HL-60/S4 treated with retinoic acid at 250 ng/mL for 4 days and 3 days (cell line): Measurements from ENCODE around the gene TUBB1.
"Not testable (repeated sequence)": the region's sequence is repeated elsewhere in the genome, so short reads cannot be mapped to it uniquely, and the experiment has no call there.

Source experiments
- in situ Hi-C: fragments of 300-500 bp; cut with MboI; formaldehyde crosslinking; loops from 2 replicates; pipeline ENCODE4 v1.7.0; 2022; ENCODE audit warnings: low sequenced_read_pairs

The TUBB1 gene

DNA sequence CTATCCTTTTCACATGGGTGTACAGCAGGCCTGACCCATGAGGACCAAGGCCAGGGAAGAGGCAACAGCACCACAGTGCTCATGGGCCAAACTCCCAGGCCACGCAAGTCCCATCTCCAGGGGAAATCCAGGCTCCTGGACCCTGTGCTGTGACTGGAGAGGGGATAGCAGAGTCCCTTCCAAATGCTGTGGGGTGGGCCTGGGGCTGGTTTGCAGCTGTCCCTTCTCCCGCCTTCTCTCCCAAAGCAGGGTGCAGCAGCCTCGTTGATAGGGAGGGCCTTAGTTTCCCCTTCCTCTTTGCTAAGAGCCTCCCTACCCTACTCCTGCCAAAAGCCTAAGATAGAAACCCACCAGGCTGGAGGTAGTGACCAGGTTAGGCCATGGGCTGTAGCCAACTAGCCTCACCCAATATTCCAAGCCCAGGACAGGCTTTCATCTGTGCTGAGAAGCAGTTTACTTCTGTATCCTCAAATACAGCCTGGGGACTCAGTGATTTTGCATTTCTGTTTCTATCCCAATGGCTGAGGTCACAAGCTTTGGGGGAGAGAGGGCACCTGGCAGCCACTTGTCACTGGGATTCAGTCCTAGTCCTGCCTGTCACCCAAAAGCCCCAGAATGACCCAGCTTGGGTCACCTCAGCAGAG is 13.6 kb upstream of the TUBB1 start:
- in situ Hi-C loops: no loop called here

DNA sequence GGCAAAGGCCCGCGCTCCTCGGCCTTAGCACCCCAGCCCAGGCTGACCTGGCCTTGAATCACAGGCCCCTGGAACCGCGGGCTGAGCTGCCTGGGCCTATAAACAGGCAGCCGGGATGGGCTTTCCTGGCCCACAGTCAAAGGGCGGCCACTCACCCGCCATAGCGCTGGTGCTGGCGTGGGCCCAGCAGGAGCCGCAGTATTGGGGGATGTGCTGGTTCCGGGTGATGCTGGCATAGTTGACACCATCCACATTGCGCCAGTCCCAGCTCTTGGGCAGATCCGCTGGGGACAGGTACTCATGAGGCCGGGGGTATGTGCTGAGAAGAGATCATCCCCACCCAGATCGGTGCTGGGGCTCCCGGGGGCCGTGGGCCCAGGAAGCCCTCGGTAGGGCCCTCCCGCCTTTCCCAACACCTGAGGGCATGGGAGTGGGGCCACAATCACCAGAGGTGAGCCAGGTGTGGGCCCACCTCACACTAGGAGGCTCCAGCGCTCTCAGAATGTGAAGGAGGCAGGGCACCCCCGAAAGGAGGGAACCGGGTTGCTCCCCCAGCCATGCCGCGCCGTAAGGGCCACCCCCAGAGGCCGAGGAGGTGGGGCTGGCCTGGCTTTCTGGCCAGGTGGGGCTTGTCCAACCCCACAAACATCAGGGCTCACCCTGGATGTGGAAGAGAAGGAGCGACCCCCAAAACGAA is 12.9 kb upstream of the TUBB1 start:
- in situ Hi-C loops: no loop called here

DNA sequence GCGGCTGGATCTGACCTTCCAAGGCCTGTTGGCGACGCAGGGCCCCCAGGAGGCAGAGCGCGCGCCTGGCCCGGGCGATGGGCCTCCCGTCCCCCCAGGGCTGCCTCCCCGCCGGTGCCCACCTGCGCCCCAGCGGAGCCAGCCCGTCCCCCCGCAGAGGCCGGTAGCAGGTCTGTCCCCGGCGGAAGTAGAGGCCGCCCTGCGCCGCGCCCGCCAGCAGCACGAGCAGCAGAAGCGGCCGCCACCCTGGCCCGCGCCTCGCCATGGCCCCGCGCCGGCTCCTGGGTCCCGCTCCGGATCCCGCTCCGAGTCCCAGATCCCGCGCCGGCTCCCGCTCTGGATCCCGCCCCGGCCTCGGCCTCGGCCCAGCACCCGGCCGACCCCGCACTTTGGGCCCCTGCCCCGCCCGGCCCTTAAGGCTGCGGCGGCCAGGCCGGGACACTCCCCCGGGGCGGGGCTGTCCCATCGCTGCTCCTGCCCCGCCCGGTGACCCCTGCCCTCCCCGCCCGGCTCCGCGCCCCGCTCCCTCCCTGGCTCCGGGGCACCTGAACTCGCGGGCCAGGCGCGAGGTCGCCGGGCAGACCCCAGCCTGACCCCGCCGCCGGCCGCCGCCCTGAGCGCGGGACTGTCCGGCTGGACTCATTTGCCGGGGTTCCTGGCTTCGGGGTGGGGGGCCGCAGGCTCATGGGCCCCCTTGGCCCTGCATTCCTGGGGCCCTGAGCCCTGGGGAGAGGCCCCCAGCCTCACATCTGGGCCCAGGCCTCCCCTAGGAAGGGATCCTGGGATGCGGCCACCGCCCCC is 12.2 kb upstream of the TUBB1 start, which contains the start of gene CTSZ:
CTSZ (minus strand) TSS at position 391 of the 801 bp plus-strand sequence; CDS start at position 265, 126 bp downstream.
- in situ Hi-C loops: no loop called here

DNA sequence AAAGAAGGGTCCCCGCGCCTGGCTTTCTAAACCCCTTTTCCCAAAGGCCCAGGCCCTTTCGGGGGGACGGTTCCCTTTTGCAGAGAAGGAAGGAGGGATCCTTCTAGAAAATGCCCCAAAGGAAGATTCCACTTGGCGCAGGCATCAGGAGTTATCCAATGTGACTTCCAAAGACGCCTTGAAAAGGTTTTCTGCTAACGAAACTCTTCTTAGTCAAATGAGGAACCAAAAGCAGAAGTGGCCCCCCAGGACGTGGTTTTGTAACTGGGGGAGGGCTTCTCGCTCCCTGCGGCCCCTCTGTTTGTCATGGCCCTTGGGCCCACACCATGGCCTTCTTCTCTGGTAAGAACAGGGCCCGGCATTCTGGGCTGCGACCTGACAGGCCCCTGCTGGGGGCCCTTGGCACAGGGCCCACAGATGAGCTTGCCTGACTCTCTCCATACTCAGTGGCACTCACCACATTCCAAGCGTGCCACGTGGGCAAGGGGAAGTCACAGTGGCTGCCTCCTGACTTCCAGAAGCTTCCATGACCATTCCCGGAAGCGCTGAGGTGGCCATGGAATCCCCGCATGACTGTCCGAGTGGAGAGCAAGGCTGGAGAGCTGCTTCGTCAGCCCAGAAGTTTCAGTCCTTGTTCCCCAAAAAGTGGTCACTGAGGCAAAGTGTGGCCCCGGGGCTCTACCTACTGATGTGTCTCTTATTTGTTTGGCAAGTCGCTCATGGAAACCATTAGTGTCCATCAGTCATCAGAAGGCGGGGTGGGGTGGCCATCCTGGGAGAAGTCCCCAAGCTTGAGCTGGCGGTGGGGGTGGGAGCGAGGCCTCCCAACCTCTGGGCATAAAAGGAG is 11.3 kb upstream of the TUBB1 start:
- in situ Hi-C loops: no loop called here

DNA sequence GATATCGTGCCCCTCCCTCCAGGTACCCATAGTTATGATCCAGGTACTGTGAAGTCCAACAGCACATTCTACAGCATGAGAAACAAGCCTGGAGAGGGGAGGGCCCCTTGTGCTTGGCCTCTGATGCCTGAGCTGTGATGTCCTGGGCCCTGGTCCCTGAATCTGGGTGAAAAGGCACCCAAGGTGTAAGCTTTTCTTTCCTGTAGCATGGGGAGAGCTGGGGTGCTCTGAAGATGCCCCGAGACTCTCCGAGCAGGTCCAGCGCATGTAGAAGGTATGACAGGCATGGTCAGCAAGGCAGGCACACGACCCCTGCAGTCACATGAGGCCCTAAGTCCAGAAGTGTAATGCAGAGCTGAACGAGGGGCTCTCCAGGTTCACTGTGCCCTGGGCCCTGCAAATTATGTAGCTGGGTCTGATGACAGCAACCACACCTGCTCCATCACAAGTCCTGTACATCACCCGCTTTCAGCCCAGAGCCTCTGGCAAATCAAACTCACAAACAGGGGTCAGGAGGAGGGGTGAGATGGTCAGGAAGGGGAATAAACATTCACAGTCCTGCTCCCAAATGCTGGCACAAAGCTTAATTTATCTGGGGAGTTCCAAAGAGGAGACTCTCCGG is 10.4 kb upstream of the TUBB1 start:
- in situ Hi-C loops: no loop called here

DNA sequence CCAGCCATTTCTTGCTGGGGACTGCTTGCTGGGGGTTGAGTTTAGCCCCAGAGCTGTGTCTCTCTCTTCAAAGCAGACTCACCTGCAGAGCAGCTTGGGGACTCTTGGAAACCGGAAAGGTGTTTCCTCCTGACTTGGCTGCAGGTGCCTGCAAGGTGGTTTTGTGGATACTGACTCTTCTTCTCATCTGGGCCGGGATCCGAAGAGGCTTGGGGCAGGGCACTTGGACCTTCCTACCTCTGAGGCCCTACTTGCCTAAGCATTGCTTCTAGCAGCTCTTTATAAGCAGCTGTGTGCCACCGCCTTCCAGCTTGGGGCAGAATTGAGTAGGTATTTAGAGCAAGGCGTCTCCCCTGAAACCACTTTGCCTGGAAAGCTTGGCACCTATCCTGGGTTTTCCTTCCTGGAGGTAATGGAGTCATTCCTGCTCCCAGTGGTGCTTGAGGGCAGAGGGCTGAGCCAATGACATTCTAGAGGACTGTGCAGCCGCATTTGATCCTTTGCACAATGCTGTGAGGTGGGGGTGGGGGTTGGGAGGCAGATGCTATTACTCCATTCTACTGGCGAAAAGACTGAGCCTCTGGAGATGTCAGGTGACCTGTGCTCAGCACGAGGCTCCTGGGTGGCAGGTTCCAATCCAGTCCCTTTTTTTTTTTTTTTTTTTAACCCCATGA is 8.8 kb upstream of the TUBB1 start:
- in situ Hi-C loops: no loop called here

DNA sequence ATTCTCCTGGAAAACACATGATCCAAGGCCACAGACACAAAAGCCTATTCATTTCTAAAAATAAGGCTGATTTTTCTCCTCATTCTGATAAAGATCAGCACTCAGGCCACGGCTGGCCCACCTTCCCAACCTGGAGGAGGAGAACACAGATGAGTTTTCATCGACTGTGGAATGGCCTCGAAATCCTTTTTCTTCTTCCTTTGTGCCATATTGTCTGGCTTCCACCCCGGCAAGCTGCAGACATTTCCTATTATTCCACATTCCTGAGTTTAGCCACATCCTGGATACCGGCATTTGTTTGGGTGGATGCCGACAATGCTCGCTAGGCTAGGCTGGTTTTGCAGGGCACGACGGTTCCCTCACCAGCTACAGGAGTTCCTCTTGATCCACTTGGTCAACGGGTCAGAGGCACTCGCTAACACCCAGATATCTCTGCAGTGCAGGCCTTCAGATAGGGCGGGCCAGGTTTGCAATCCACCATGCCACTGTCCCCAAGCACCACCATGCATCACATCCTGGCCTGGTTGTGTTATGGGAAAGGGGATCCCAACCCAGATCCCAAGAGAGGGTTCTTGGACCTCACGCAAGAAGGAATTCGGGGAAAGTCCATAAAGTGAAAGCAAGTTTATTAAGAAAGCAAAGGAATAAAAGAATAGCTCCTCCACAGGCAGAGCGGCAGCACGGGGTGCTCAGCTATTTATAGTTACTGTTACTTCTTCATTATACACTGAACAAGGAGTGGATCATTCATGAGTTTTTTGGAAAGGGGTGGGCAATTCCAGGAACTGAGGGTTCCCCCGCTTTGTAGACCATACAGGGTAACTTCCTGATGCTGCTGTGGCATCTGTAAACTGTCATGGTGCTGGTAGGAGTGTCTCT is 8.0 kb upstream of the TUBB1 start:
- in situ Hi-C loops: no loop called here

DNA sequence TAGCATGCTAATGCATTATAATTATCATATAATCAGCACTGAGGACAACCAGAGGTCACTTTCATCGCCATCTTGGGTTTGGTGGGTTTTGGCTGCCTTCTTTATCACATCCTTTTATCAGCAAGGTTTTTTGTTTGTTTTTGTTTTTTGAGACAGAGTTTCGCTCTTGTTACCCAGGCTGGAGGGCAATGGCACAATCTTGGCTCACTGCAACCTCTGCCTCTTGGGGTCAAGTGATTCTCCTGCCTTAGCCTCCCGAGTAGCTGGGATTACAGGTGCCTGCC is 7.4 kb upstream of the TUBB1 start:
- in situ Hi-C loops: not testable (repeated sequence)

DNA sequence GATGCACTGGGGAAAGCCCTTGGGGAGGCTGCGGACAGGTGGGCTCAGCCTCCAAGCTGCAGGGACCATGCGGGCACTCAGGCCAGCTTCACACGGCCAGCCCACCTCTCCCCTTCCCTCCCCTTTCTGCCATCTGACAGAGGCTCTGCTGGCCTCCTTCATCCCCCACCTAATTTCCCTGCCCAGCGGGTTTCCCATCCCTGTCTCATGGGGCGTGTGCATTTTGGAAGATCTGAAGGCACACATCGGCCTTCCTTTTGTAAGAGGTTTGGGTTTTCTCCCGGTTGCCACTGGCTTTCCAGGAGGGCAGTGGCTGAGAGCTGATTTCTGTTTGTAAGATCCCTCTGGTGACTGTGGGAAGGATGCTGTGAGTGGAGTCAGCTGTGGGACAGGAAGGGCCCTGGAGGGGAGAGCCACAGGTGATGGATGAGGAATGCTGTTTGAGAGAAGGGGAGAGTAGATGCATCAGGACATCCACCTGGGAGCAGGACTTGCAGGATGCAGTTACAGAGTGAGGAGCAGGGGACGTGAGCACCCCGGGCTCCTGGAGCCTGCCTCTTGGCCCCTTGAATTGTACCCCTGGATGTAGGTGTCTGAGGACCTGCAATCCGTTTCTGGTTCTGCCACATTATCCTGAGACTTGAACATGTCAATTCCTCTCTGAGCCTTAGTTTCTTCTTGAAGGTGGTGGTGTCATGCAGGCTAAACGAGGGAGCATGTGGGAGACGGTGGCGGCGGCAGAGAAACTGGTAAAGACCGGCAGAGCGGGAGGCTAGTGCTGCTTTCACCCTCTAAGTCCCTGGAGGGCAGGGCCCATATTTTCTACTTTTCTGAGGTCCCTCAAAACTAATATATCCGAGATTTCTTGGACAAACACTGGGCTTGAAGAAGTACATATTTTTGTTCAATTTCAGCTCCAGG is 5.9 kb upstream of the TUBB1 start:
- in situ Hi-C loops: no loop called here

DNA sequence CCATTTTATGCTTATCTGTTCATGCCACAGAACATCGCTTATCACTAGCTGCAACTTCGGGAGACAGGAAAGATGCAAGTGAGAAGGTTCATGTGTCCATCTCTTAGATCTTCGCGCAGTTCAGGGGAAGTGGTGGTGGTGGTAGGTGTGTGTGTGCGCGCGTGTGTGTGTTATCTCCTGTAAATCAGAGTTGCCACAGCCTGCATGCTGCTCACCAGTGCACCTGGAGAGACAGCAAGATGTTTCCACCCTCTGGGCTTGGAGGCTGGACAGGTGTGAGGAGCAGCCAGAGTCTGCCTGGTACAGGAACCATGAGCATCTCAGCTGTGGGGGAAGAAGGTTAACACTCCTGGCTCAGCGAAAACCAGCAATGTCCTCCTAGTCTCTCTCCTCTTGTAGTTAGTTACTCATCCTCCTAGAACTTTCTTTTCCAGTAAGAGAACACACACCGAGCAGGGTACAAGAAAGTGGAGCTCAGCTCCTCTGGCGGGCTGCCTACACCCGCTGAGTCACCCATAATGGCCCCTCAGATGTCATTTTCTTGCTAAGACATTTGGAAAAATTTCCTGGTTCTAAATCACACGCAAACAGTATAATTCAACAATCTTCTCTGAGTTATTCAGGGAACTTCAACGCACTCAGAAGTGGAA is 5.1 kb upstream of the TUBB1 start:
- in situ Hi-C loops: no loop called here

DNA sequence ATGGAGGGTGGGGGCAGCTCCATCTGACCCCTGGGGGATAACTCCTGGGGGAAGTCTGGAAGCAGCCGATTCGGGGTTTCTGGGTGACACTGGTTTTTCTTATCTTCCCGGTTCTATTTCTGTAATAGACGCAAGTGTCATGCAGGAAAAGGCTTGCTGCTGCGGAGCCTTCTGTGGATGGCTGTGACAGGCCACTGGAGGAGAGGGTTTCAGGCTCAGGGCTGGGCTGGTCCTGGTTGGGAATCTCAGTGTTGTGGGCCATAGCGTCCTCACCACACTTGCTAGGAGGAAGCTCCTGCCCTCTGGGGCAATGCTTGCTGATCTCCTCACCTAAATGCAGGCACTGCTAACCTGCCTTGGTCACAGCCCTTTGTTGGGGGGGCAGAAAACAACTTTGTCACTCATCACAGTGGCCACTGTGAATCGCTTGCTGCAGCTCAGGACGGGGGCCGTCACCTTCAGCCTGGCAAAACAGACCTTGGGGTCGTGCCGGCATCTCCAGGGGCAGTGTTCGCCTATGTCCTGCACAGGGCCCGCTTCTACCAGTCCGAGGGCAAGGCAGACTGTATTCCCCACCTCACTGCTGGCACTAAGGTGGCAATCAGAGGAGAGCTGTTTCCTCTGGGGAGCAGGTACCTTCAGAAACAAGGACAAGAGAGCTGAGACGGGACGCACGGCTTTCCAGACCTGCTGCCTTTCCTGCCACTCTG is 4.4 kb upstream of the TUBB1 start:
- in situ Hi-C loops: no loop called here

DNA sequence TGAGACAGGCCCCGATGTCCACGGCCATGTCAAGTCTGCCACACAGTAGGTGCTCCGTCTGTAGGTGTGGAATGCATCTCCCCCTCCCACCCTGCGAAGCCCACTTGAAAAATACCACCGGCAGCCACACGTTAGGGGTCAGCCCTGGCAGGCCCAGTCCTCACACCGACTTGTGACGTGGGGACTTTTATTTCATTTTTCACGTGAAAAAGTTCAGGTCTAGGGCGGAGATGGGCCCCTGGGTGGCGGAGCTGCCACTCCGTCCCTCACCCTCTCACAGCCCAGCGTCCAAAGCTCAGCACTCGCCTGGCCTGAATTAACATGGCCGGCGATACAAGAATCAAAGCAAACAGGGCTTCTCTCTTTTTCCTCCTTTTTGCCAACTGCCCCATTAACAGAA is 3.8 kb upstream of the TUBB1 start:
- in situ Hi-C loops: no loop called here

DNA sequence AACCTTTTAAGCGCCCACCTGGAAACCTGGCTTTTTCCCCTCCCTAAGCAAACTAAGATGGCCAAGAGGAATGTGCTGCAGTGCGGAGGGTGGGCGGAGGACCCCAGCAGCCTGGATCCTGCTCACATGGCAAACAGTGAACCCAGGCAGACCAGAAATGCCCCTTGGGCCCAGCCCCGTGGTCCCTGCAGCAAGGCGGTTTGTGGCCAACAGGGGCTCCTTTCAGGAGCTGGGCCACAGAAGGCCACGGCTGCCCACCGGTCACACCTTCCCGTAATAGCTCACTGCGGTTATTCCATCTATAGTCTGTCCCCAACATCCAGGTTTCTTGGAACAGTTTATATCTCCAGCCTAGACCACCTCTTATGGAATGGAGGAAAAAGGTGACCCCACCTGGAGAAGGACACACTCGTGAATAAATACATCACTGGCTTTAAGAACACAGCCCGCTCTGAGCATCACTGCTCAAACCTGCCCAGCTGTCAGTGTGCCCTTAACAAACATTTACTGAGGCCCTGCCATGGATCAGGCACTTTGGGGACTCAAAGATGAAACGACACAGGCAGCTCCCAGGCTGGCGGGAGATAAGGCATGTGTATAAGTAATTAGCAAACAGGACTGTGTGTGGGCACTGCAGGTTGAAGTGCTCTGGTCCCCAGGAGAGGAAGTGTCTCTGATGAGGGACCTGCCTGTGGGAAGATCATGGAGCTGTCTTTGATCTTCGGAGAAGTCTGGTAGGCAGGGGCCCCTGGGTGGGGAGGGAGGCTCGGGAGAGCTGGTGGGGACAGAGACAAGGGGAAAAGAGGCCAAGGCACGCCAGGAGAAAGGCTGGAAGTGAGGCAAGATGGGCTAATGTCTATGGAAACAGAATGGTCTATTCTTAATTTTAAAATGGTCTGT is 3.2 kb upstream of the TUBB1 start:
- in situ Hi-C loops: no loop called here

DNA sequence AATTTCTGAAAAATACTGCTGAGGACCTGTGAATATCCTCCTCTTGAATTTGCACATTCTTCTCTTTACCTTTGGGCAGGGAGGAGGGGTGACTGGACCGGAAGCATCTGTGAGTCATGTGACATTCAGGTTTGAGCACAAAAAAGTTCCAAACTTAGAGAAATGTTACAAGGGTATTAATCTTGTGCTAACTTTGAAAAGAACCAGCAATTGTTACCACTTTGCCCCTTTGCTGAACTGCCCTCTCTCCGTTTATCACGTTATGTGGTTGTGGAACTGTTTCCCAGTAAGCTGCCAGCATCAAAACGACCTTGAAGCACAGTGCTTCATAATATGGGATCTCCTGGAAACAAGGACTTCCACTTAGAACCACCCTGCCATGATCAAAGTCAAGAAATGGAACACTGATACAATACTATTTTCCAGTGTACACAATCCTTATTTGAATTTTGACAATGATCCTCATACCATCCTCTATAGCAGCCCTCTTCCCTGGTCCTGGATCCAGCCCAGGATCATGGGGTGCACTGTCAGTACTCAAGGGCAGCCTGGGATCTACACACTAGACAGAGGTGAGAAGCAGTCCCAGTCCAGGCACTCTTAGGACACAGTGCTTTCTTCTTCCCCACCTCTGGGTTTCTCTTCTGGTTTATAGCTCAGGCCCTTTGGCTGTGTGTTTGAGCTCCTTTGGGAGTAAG is 2.3 kb upstream of the TUBB1 start:
- in situ Hi-C loops: no loop called here

DNA sequence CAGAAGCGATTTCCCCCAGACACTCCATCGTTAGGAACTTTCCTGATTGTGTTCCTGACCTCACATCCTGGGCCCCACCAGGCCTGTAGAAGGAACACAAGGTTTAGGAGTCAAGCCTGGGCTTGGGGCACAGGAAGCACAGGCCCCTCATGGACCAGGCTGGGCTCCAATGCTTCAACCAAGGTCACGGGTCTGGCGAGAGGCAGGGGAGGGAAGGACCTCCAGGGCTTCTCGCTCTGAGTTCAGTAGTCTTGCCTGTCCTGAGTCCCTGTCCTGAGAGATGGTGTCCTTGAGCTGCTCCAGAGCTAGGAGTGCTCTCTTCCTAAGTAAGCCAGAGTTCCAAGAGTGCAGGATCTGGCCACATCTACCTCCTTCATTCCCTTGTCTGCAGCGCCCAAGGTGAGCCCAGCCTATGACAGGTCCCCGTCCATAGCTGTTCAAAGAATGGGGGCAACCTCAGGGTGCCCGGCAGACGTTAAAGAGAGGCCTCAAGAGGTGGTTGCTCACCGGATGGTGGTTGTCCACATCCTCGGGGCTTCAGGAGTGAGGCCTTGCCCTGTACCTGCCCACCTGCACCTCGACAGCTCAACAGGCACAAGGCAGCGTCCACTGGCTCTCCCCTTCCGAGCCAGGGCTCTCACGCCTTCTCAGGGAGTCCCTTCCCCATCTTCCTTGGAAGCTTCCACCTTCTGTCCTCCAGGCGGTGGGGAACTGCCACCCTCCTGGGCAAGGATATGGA is 1.6 kb upstream of the TUBB1 start:
- in situ Hi-C loops: no loop called here
